ENCODE data around the gene HDAC8.
"Not testable (repeated sequence)": the region's sequence is repeated elsewhere in the genome, so short reads cannot be mapped to it uniquely, and the experiment has no call there.

Gene HDAC8
- 2.6 to 11.2 (median 9.8) reads per million in 4 donors for total RNA-seq

DNA sequence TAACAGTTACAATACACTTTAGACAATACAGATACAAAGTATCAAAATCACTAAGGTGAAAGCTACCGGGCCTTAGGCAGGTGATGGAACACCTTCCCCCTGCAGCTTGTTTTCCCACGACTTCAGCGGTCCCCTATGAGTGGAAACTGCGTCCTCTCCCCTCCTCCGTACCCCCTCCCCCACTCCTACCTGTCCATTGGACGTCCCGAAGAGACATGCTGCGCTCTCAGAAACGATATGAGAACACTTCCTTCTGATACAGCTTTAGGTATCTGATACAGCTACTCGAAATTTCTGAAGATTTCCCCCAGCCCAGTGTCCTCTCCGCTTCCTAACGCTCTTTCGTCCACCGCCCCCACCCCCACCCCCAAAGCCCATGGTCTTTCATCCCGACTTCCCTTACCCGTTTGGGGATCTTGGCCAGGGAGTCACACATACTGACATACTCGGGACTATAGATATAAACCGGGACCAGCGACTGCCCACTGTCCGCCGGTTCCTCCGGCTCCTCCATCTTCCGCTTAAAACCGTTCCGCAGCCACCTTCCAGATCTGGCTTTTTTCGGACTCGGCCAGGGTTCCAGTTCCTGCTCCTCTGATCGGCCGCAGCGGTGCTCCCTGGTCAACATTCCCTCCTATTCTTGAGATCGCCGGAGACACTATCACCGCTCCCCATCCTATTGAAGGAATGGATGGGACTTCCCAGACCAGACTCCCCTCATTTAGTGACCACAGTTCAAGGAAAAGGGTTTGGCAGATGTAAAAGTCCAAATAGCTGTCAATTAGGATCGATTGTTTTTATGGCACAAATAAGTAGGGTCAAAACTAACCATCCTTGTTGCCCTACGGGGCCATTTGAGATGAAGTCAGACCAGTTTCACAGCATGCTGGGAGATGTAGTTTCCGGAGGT, at the start of gene HDAC8:
Gene HDAC8, minus strand, starts transcription at position 596 of the 910 bp plus-strand sequence. Its CDS starts 82 bp downstream, at position 514.
- peak in 3 of 5 donors; percentile 18 to 77 (median 25) for DNase-seq

DNA sequence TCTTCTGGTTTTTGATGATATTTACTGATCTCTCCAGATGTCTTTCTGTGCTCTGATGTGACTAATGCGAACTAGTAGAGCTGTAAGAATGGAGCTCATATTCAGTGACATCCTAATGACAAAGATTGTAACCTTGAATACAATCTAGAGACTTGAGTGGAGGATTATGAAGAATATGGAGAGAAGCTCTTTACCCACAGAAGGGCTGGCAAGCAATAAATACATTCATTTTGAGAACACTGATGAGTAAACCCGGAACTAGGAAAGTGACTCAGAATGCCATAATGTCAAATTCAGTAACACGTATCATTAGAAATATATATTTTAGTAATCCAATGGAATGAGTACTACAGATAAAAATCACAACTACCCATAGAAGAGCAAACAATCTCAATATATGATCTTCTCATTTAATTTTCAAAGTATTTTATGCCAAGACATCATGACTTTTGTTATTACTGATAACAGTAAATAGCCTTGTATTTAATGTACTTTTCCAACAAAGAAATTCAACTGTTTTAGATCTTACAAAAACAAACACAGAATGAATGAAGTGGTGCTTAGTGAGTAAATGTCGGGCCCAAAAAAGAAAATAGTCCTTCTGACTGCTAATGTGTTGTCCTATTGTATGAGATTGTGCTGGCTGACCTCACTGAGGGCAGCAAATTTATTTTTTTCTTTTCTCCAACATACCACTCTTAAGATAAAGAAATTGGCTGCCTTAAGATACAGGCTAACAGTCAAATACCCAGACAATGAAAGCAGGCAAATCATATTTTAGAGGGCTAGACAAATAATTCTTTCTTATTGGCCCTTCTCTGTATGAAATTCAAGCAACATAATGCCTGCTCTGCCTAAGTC, 49.2 kb upstream of the HDAC8 start:
- peak in 1 of 5 donors; percentile 85 for DNase-seq

DNA sequence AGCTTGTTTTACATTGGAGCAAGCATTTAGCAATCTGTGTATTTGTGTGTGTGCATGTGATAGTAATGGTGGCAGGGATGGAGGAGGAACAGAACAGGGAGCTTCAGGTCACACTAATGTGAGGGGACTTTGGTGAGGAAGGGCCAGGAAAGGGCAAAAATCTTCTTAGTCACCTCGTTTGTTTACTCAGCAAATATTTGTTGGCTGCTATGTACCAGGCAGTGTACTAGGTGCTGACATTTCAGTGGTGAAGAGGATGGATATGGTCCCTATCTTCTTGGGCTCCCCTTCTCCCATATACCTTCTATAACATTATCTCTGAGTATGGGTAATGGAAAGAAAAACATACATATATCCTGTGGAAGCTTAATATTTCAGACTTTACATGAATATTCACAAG, 48.5 kb upstream of the HDAC8 start:
- no peak for DNase-seq

DNA sequence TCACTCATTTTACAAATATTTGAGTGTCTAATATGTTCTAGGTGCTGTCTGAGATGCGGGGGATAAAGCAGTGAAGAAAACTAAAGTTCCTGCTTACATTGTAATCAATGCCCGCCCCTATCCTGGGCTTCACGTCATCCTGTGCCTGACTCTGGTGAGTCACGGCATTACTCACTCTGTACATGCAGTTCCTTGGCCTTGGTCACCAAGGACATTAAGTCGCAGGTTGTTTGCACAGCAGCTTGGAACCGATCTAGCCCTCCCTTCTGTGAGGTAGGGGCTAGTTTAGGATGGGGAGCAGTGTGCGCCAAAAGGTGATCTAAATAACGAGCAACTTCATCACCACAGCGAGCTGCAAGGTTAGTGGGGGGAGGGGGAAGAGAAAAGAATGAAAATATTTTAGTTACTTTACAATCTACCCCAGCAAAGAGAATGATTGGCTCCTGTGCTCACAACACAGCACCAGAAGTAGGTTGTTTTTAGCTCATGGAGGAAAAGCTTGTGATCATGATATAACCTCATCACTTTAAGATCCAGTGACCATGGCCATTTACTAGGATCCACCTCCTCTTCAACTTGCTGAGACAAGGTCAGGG, 48.0 kb upstream of the HDAC8 start:
- DNase-seq, result peak in 1 of 5 donors; percentile 68

DNA sequence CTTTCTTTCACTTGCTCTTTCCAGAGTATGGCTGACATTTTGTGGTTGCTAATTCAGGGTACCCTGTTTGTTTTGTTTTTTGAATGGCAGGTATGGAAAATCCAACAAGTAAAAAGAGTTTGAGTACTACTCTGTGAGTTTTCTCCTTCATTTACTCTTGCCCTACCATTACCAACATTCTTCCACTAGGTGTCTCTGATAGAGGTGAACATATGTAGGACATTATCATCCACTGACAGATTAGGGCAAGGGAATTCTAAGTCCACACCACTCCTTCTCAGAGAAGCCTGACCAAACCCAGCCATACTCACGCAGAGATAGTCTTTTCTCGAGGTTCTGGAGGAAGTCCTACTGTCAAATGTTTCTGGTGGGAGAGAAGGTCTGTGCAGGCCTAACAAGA, 36.7 kb upstream of the HDAC8 start:
- no peak for DNase-seq

DNA sequence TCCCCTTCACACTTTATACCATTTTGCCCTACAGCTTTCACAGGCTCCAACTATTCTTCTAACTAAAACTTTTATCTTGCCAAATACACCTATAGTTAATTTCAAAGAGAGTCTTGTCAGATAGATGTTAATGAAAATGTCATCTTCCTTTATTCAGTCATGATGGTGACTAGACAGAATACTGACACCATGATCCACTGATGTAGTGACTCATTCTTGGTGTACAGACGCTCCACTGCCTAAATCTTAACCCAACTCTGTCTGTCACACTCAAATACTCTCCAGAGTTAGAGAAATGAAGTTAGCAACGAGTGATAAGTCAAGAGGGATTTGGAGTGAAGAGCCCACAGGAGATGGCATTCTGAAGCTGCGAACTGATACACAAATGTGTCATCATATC, 32.1 kb upstream of the HDAC8 start:
- peak in 1 of 5 donors; percentile 2 for DNase-seq

DNA sequence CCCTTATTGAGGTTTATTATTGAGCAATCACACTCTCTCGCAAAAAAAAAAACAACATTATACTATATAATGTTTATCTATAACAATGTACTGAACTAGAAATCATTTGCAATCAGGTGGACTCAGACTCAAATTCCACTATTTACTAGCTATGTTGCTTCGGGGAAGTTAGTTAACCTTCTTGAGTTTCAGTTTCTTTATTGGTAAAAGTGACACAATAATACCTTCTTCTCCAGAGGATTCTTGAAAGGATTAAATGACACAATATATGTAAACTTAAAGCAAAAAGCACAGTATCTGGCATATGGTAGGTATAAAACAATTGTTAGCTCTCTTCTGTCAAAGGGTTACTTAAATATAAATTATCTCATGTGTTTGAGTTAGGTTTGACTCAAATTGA, 31.5 kb upstream of the HDAC8 start:
- peak in 1 of 5 donors; percentile 30 for DNase-seq

DNA sequence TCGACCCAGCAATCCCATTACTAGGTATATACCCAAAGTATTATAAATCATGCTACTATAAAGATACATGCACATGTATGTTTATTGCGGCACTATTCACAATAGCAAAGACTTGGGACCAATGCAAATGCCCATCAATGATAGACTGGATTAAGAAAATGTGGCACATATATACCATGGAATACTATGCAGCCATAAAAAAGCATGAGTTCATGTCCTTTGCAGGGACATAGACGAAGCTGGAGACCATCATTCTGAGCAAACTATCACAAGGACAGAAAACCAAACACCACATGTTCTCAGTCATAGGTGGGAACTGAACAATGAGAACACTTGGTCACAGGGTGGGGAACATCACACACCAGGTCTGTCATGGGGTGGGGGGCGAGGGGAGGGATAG, 18.4 kb upstream of the HDAC8 start:
- not testable (repeated sequence) for DNase-seq

DNA sequence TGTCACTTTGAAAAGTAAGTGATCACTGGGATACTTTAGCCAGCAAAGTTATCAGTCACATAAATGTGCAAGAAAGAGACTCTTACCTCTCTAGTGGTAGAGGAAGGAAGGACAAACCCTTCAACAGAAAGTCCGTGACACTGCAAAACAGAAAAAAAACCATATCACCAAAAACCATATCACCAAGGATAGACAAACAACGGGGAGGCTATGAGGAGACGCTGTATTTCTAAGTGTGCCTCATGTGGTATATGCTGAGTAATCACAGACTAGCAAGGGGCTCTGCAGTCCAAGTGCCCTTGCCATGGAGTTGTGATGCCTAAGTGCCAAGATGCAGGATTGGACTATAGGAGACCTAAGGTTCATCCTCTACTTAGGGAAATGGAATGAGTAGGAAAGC, 11.5 kb upstream of the HDAC8 start:
- DNase-seq, result no peak

DNA sequence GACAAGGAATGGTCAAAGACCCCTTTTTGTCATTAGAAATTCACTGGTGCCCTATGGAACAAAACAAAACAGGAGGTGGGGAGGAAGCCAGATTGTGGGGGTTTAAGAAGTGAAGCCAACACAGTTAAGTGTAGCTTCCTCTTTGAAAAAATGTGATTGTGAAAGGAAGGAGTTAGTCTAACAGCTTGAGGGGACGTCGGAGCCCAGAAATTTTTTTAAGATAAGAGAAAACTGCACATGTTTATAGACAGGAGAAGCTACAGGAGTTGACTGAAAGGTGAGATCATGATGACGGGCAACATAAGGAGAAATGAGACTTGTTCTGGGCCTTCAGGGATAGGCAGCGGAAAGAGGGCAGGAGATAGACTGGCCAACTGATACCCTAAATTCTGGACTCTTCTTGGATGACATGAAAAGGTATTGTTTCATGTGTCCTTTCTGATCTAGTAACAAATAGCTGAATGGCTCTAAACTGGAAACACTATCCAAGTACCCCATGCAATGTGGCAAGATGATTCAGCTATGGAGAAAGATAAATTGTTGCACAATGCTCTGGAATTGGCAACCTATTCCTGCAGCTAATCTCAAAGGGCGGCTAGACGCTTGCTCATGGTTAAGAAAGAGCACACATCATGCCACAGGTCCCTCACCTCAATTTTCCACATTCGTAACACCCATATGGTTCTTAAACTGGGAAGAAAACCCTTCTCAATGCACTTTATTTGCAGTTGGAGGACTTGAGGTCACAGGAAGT, 3.7 kb upstream of the HDAC8 start:
- no peak for DNase-seq

DNA sequence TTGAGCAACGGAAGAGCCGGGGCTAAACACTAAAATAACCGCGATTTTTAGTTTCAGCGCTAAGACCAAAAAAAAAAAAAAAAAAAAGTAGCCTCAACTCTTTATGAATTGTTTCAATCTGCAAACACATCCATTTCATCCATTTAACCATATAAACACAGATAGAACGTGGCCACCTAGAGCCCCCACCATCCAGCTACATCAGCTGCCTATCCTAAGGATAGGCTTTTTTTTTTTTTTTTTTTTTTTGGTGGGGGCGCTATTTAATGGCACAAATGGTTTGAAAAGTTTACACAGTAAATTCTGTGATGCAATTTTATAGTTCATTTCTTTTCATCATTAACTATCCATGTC, 492 bp upstream of the HDAC8 start:
- DNase-seq, result no peak

DNA sequence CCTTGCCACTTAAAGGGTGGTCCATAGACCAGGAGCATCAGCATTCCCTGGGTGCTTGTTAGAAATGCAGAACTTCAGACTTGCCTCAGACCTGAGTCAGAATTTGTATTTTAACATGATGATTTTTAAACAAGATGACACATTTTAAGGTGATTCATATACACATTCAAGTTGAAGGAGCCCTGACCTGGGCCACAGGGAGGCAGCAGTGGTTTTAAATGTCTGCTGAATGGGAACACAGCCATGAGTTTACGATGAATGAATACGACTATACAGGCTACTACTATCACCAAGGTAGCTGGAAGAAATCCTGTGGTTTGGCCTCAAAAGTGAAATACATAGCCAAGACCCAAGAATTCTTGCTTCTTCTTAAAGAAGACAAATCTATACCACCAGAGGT, 2.9 kb downstream of the HDAC8 start:
- no peak for DNase-seq

DNA sequence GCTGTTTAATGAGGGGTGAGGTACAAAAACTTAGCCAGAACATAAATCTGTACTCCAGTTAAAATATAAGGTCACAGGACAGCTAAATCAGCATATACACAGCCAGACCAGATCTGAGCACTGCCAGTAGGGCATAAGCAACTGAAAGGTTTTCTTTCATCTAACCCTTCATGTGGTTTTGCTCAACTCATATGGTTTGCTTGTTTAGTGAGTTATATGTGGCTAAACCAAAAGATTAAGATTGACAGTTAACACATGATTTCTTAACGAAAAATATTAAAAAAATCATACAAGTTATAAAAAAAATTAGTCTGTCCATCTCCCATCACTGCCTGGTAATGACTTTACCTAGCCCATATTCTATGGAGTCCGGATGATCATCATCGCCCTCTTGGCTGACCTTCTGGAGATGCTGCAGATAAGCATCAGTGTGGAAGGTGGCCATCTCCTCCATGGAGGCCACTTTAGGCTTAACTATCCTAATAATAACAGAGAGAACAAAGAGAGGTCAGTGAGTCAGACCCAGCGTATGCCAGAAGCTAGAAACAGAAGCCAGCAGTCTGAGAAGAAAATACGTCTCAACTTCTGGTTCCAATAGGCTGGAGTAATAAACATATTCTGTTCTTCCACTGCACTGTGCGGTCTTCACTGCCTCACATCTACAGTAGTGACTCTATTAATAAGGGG, 4.1 kb downstream of the HDAC8 start:
- DNase-seq, result no peak

DNA sequence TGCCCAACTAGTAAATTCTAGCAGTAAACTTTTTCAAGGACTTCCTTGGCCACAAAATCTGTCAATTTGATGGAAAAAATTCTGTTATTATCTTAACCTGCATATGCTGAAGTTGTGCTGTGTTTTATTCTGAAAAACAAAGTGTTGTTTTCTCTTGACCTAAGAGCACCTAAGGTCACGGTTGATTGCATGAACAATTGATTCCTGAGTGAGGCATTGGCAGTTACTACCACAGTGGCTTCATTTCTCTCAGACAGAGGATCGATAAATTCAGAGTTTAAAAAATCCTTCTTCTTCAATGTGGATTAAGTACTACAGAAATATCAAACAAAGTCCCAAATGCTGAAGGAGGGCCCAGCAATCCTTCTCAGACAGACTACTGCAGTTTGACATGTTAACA, 6.2 kb downstream of the HDAC8 start:
- no peak for DNase-seq

DNA sequence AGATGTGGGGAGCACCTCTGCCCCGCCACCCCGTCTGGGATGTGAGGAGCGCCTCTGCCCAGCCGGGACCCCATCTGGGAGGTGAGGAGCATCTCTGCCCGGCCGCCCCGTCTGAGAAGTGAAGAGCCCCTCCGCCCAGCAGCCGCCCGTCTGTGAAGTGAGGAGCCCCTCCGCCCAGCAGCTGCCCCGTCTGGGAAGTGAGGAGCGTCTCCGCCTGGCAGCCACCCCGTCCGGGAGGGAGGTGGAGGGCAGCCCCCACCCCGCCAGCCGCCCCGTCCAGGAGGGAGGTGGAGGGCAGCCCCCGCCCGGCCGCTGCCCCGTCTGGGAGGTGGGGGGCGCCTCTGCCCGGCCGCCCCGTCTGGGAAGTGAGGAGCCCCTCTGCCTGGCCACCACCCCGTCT, 13.0 kb downstream of the HDAC8 start:
- not testable (repeated sequence) for DNase-seq

DNA sequence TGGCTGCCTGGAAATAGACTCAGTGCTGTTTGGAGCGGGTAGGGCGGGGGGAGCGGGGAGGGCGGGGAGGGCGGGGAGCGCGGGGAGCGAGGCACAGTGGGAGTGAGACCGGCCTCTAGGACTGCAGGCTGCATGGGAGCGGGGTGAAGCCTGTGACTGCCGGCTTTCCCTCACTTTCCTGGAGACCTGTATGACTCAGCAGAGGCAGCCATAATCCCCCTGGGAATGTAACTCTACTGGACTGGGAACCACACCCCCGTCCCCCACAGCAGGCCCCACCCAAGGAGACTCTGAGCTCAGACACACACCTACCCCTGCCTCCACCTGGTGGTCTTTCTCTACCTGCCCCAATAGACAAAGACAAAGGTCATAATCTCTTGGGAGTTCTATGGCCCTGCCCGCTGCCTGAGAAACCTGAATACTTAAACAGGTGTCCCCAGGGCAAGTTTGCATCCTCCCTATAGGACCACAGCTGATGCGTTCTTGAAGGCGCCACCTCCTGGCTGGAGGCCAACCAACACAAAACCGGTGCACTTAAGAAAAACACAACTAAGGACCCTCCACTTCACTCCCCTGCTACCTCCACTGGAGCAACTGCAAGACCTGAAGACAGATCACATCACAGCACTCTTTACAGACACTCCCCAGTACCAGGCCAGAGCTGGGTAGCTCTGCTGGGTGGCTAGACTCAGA, 18.0 kb downstream of the HDAC8 start:
- no peak for DNase-seq

DNA sequence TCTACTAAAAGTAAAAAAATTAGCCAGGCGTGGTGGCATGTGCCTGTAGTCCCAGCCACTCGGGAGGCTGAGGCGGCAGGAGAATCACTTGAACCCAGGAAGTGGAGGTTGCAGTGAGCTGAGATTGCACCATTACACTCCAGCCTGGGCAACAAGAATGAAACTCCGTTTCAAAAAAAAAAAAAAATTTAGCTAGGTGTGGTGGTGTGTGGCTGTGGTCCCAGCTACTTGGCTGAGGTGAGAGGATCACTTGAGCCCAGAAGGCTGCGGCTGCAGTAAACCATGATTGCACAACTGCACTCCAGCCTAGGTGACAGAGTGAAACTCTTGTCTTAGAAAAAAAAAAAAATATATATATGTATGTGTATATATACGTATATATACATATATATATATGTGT, 20.2 kb downstream of the HDAC8 start:
- DNase-seq, result not testable (repeated sequence)

DNA sequence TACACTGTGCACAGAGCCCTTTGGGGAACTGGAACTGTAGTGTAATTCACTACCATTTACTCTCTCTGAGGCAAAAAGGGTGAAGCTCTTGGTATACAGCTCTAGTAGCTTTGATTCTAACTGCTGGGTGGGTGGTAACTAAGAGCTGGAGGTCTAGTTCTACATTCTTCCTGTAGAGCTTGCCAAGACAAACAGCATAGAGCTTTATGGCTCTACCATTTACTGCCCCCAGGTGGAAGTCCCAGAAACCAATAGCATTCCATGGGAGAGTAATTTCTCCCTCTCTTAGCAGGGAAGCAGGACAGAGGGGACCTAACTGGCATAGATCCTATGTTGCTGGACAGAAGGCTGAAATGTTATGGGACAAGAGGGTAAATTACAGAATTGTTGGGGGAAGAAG, 26.7 kb downstream of the HDAC8 start:
- no peak for DNase-seq

DNA sequence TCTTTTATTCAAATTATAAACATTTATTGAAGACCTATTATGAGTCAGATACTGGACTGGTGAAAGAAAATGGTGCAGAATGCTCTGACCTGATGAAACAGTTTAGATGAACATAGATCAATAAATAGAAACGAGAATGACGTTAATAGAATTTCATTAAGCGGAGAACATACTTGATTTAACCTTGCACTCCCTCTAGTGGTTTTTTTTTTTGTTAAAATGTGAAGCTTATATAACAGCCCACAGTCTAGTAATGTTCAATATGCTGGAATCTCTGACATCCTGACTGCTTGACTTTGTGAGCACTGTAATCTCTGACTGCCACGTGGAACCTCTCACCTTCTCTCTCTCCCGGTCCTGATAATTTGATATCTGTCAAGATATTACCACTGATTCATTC, 32.3 kb downstream of the HDAC8 start:
- no peak for DNase-seq

DNA sequence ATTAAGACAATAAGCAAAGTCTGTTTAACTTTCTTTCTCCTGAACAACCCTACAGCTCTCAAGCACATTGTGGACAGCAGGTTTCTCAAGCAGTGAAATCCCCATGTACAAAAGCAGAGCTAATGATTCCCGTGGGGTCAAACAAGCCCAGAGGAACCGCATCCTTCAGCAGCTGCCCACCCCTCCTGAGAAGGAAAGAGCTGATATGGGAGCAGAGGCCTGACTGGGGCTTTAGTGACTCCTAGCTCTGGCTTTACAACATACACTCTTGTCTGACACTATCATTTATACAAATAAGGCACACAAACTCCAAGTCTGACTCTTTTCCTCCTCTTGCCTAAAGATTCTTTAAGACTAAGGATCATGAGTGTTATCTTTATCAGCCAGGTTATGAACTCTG, 32.8 kb downstream of the HDAC8 start:
- no peak for DNase-seq

DNA sequence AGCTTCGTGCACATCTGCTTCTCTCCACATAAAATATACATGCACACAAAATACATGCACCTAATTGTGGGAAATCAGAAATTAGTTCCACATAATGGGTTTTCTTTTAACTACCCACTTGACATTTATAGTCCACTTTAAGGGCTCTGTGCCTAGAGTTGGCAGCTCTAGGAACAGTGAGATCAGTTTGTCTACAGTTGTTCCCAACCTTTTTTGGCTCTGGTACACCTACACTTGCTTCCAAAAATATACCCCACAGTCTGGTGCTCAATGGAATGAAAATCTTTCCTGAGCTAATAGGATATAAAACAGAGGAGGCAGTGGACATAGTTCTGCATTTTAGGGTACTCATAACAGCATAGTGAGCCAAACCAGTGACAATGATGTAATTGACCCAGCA, 36.1 kb downstream of the HDAC8 start:
- DNase-seq, result no peak
